ENCODE measurements around the gene REV3L.

DNA sequence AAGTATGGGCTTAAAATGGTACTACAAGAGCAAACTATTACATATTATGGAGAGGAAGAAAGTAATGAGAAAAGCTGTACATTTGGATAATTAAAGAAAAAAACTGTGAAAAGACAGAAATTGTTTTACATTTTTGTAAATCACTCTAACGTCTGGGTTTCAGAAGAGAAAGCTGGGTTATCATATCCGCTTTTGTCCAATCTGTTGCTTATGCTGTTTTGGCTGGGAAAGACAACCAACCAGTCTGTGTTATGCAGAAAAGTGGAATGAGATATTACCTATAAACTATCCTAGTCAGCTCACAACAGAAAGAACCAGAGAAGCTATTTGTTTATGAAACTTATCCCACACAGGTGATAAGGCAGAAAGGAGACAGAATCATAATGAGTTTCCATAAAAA lies 32.4 kb downstream of the REV3L start:
- no peak for TF ChIP-seq POLR2A (IDR thresholded peaks at IDR 0.05)
- TF ChIP-seq, protein P1, sequence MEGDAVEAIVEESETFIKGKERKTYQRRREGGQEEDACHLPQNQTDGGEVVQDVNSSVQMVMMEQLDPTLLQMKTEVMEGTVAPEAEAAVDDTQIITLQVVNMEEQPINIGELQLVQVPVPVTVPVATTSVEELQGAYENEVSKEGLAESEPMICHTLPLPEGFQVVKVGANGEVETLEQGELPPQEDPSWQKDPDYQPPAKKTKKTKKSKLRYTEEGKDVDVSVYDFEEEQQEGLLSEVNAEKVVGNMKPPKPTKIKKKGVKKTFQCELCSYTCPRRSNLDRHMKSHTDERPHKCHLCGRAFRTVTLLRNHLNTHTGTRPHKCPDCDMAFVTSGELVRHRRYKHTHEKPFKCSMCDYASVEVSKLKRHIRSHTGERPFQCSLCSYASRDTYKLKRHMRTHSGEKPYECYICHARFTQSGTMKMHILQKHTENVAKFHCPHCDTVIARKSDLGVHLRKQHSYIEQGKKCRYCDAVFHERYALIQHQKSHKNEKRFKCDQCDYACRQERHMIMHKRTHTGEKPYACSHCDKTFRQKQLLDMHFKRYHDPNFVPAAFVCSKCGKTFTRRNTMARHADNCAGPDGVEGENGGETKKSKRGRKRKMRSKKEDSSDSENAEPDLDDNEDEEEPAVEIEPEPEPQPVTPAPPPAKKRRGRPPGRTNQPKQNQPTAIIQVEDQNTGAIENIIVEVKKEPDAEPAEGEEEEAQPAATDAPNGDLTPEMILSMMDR (IDR thresholded peaks at IDR 0.05): no peak
